ENCODE data around the gene CLRN2.
"Not testable (repeated sequence)": the region's sequence is repeated elsewhere in the genome, so short reads cannot be mapped to it uniquely, and the experiment has no call there.

The CLRN2 gene

GRCh38 chr4:17502756-17503155, 12.2 kb upstream of the CLRN2 start:
- DNase-seq = no peak

GRCh38 chr4:17504081-17504480, 10.9 kb upstream of the CLRN2 start:
- no peak for DNase-seq

GRCh38 chr4:17510582-17510981, 4.4 kb upstream of the CLRN2 start:
- peak in 7 of 51 donors; percentile 19 to 57 (median 21) for DNase-seq

GRCh38 chr4:17511051-17511450, 3.9 kb upstream of the CLRN2 start:
- DNase-seq = peak in 31 of 51 donors; percentile 4 to 78 (median 30)

- peak in 31 of 51 donors; percentile 34 to 88 (median 66) for DNase-seq
These were observed 3.4 kb upstream of the CLRN2 start for GRCh38 chr4:17511509-17511949.

- DNase-seq = peak; percentile 29 to 93 (median 83)
These were observed 2.8 kb upstream of the CLRN2 start, which contains the start of gene QDPR for GRCh38 chr4:17511950-17512795. TSS of gene QDPR (minus strand) at chr4:17512090. CDS start at chr4:17512054, 36 bp downstream.

GRCh38 chr4:17512973-17513665, 1.8 kb upstream of the CLRN2 start:
- peak in 2 of 51 donors; percentile 68 to 69 for DNase-seq

GRCh38 chr4:17515445-17516407, 761 bp downstream of the CLRN2 start:
- peak in 7 of 51 donors; percentile 6 to 48 (median 20) for DNase-seq

GRCh38 chr4:17516980-17517379, 2.0 kb downstream of the CLRN2 start:
- no peak for DNase-seq

GRCh38 chr4:17517664-17518063, 2.7 kb downstream of the CLRN2 start:
- peak in 1 of 51 donors; percentile 18 for DNase-seq

GRCh38 chr4:17521595-17521994, 6.6 kb downstream of the CLRN2 start:
- no peak for DNase-seq

GRCh38 chr4:17523662-17524061, 8.7 kb downstream of the CLRN2 start:
- no peak for DNase-seq

GRCh38 chr4:17526695-17527477, 11.9 kb downstream of the CLRN2 start:
- no peak for DNase-seq

- no peak for DNase-seq
These were observed 13.7 kb downstream of the CLRN2 start for GRCh38 chr4:17528551-17529165.

- no peak for DNase-seq
These were observed 16.7 kb downstream of the CLRN2 start for GRCh38 chr4:17531538-17532285.

GRCh38 chr4:17534705-17535104, 19.7 kb downstream of the CLRN2 start:
- DNase-seq = no peak

- DNase-seq = no peak
These were observed 20.3 kb downstream of the CLRN2 start for GRCh38 chr4:17535242-17535641.

GRCh38 chr4:17535906-17536305, 20.9 kb downstream of the CLRN2 start:
- DNase-seq = no peak

GRCh38 chr4:17537060-17537459, 22.1 kb downstream of the CLRN2 start:
- DNase-seq = not testable (repeated sequence)

Data from hypothalamus (tissue), 51 donors.